Mesodermal cell (in vitro differentiated cells): ENCODE measurements around the gene LHX4.

Experiments
- H3K27ac ChIP-seq: 2 replicates; pipeline ENCODE4 v1.7.0; 2013; ENCODE audit warnings: mild to moderate bottlenecking, low read depth, low read length, moderate library complexity; ENCODE audit not compliant: severe bottlenecking
- H3K36me3 ChIP-seq: 2 replicates; pipeline ENCODE4 v1.7.1; 2013; ENCODE audit warnings: mild to moderate bottlenecking, low read length, moderate library complexity; ENCODE audit not compliant: control insufficient read depth, insufficient read depth
- H3K4me1 ChIP-seq: one replicate; pipeline ENCODE4 v1.7.1; 2013; ENCODE audit warnings: mild to moderate bottlenecking, low read length; ENCODE audit not compliant: insufficient read depth, control insufficient read depth, poor library complexity, severe bottlenecking
- H3K4me3 ChIP-seq: 2 replicates; pipeline ENCODE4 v1.7.0; 2013; ENCODE audit warnings: low read length, control low read depth, mild to moderate bottlenecking; ENCODE audit not compliant: insufficient read depth, poor library complexity, severe bottlenecking; ENCODE audit errors: extremely low read depth
- H3K9me3 ChIP-seq: 2 replicates; pipeline ENCODE4 v1.7.1; 2013; ENCODE audit warnings: mild to moderate bottlenecking, low read length, moderate library complexity; ENCODE audit not compliant: control insufficient read depth
- WGBS, 2 experiments: methylation state at CpG; one replicate each; pipeline ENCODE4 v1.1.5; 2013; ENCODE audit warnings: missing lambda C conversion rate in 2 of 2; ENCODE audit not compliant: insufficient coverage in 2 of 2; 5-methylcytosine and 5-hydroxymethylcytosine counted together

The LHX4 gene

DNA sequence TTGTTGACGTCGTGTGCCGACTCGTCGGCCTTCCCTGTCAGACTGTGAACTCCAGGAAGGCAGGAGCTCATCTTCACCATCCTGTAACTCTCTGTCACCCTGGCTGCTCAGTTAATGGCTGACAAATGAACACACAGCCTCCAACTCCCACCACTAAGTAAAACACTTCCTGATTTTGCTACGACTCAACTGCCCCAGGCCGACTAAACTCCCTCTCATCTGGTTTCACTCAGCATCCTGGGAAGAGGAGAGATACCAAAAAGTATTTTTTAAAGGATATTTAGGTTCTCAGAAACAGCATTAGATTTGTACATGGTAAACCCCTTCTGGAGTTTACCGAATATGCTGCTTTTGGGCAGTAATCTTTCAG, 18.2 kb upstream of the LHX4 start:
- no peak overlapping the region for H3K27ac ChIP-seq
- no peaks in the 10 kb centered on the region for H3K36me3 ChIP-seq
- H3K9me3 ChIP-seq = no peaks in the 10 kb centered on the region
- no peak overlapping the region for H3K4me3 ChIP-seq
- 86 to 100% methylated on average over 5 of the region's 8 CpGs for WGBS, 2 experiments
- H3K4me1 ChIP-seq = no peaks in the 10 kb centered on the region

DNA sequence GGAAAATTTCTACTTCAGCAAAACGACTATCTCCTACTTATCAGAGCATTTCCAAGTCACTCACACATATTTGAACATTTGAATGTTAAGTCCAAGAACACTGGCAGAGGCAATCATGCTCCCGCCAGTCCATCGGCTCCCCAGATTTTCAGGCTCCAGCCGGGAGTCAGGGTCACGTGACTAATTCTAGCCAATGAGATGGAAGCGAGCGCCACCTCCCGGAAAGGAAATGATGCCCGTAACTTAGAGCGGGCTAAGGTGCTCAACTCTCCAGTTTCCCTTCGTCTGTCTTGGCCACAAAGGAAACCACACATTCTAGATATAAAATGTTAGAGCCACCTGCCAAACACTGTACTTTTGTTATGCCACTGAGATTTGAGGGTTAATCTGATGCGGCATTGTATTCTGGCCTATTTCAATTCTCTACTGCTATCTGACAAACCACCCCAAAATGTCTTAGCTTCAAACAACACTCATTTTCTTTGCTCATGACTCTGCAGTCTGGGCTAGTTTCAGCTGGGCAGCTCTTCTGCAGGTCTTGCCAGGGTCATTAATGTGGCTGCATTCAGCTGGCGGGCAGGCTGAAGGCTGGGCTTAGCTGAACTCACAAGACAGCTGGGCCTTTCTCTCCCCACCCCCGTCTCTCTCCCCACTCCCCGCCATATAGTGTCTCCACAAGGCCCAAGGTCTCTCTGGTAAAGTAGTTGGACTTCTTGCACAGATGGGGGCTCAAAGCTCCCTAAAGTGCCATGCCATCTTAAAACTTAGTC, 16.5 kb upstream of the LHX4 start:
- Histone ChIP-seq H3K9me3 (no peaks in the 10 kb centered on the region), H3K4me3 (no peak overlapping the region), H3K36me3 (no peaks in the 10 kb centered on the region), H3K4me1 (no peaks in the 10 kb centered on the region), H3K27ac (no peak overlapping the region)
- WGBS, 2 experiments = 88 to 96% methylated on average over 12 of the region's 15 CpGs

DNA sequence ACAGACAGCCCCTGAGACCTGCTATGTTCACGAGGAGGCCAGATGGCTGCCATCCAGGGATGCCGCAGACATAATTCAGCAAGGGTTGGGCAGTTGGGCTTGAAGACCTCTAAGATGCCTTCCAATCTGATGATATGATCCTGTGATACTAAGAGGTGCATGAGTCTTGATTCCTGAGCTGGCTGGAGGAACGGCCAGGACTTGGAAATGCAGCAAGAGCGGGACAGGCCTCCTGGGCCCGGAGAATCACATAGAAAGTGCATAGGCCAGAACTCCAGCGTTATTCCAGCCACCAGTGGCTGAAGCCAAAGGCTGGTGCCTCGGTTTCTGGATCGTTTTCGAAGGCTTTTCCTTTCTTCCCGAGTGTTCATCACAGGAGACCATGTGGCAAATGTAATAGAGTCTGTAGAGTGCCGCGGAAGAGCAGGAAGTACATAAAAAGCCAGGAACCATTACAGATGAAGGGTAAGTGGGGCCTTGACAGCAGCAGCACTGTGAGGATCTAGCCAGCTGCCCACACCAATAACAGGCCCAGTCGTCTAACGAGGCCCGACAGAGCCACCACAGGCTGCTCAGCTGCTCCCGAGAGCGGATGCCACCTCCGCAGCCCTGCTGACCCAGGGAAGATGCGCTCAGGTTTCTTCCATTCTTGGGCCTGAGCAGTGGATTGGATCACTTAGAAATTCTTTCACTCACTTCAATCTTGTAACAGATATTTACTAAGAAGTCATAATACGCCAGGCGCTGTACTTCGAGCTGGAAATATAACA, 14.0 kb upstream of the LHX4 start:
- 86 to 94% methylated on average over 19 to 20 of the region's 22 CpGs for WGBS, 2 experiments
- no peak overlapping the region for H3K4me3 ChIP-seq
- H3K9me3 ChIP-seq = no peaks in the 10 kb centered on the region
- no peak overlapping the region for H3K27ac ChIP-seq
- no peaks in the 10 kb centered on the region for H3K4me1 ChIP-seq
- no peaks in the 10 kb centered on the region for H3K36me3 ChIP-seq

DNA sequence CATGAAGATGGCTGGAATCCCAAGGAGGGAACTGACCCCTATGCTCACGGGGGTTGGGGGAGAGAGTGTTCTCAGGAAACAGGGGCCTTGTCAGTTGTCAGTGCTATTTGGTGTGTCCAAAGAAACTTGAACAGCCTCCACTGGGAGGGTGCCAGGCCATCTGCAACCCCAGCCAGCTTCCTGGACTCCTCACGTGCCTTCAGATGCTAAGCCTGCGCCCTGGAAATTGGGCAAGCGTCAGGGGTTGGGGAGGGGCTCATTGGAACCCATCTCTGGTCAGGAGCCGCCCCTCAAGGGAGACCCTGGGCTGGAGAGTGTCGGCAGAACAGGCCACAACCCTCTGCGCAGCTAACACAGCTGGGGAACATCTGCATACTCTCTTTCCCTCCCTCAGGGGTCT, 13.1 kb upstream of the LHX4 start:
- Histone ChIP-seq H3K4me3 (no peak overlapping the region), H3K36me3 (no peaks in the 10 kb centered on the region), H3K27ac (no peak overlapping the region), H3K4me1 (no peaks in the 10 kb centered on the region), H3K9me3 (no peaks in the 10 kb centered on the region)
- WGBS, 2 experiments = 89 to 93% methylated on average over 7 of the region's 7 CpGs

DNA sequence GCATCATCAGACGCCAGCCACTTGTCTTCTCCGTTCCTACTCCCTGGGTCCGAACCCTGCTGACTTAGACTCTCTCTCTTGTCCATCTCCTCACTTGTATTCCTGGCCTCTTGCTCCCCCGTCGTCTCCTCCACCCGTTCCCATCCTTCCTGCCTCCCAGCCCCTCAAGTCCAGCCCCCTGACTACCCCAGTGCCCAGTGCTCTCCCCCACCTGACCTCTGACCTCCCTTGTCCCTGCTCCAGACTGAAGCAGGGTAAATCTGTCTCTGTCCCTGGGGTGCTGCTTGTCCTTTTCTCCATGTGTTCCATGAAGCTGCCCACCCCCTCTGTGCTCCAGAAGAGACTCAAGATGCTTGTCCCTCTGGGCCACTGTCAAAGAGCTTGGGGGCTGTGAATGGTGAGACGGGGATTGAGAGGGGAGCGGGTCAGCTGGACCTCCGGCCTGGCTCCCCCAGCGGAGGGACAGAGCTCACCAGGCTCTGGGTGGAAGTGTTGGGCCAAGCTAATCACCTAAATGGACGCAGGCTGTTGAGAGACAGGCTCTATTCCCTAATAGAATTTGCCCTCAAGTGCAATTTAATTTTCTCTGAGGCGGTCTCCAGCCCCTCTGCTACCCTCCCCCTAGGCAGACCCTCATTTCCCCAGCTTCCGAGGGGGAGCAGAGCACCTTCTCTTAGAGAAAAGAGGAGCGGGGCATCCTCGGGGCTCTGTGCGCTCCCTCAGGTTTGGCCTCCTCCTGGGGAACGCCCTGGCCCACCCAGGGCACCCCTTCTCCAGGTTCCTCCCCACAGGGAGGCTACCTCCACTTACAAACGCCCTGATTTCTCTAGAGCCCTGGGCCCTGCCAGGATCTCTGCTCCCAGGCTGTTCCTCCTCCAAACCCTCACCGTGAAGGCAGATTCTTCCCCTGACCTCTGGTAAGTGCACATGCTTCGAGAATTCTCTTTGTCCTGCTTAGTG, 11.0 kb upstream of the LHX4 start:
- Histone ChIP-seq H3K4me3 (no peak overlapping the region), H3K27ac (no peak overlapping the region), H3K4me1 (no peaks in the 10 kb centered on the region), H3K36me3 (no peaks in the 10 kb centered on the region), H3K9me3 (no peaks in the 10 kb centered on the region)
- 76 to 89% methylated on average over 14 to 19 of the region's 20 CpGs for WGBS, 2 experiments

DNA sequence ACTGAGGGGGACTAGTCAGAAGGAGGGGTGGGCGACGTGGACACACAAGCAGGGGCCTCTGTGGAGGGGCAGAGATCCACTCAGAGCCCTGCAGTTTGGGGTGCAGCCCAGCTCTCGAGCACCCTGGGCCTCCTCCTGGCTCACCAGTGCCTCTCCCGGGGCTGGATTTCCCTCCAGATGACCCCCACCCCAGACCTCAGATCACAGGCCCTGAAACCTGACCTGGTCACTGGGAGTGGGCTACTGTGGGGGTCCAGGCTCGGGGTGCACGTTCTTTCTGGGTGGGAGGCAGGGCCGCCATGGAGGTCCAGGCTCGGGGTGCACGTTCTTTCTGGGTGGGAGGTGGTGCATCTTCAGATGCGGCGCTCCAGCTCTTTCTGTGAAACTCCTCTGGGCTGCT, 10.3 kb upstream of the LHX4 start:
- Histone ChIP-seq H3K4me1 (no peaks in the 10 kb centered on the region), H3K36me3 (no peaks in the 10 kb centered on the region), H3K27ac (no peak overlapping the region), H3K9me3 (no peaks in the 10 kb centered on the region), H3K4me3 (no peak overlapping the region)
- 76 to 92% methylated on average over 9 of the region's 11 CpGs for WGBS, 2 experiments

DNA sequence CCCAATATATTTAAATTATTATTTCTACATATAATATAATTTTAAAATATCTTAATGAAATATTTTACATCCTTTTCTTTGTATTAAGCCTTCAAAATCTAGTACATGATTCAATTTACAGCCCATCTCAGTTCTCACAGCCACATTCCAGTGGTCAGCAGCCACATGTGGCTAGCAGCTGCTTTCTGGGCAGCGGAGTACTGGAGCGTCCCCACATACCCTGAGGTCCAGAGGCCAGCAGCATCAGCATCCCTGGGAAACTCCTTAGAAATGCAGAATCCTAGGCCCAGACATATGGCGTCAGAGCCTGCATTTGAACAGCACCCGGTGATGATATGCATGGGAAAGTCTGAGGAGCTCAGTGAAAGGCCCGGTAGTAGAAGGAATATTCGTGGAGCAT, 8.6 kb upstream of the LHX4 start:
- H3K36me3 ChIP-seq = no peaks in the 10 kb centered on the region
- no peaks in the 10 kb centered on the region for H3K9me3 ChIP-seq
- 89 to 91% methylated on average over 4 to 6 of the region's 6 CpGs for WGBS, 2 experiments
- H3K4me1 ChIP-seq = no peaks in the 10 kb centered on the region
- no peak overlapping the region for H3K4me3 ChIP-seq
- no peak overlapping the region for H3K27ac ChIP-seq

DNA sequence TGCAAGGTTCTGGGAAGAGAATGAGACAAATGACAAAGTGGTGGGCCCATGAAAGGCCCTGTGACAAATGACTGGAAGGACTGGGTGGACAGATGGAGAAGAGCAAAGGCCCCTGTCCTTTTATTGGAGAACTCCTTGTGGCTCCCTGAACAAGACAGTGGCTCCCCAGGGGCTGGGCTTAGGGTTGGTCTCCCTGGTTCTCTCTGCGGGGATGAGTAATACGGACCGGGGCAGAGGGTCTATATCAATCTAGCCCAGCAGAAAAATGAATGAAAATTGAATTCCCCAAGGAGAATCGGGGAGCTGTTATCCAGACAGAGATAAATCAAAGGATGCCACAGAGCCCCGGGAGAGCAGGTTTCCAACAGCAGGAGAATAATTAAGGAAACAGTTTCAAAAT, 5.2 kb upstream of the LHX4 start:
- Histone ChIP-seq H3K4me3 (no peak overlapping the region), H3K4me1 (no peaks in the 10 kb centered on the region), H3K36me3 (no peaks in the 10 kb centered on the region), H3K9me3 (no peaks in the 10 kb centered on the region), H3K27ac (no peak overlapping the region)
- WGBS, 2 experiments = 54 to 66% methylated on average over 2 to 5 of the region's 5 CpGs

DNA sequence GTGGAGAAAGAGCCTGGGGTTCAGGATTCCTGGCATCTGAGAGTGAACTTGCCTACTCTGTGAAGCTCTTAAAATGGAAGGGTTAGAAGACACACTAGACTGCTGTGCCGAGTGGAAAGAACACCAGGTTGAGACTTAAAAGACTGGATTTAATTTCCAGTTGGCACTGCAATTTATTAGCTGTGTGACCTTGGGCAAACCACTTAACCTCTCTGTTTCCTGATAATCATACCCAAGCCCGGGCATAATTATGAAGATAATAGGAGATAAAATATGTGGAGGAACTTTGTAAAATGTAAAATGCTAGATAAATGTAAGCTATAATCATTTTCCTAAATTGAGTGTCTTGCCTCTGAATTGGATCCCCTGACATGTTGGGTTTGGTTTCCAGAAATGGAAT, 4.7 kb upstream of the LHX4 start:
- Histone ChIP-seq H3K4me3 (no peak overlapping the region), H3K36me3 (no peaks in the 10 kb centered on the region), H3K4me1 (peaks cover 3% of the 10 kb centered on the region), H3K9me3 (no peaks in the 10 kb centered on the region), H3K27ac (no peak overlapping the region)
- WGBS, 2 experiments = 71 to 100% methylated on average over 1 of the region's 2 CpGs

DNA sequence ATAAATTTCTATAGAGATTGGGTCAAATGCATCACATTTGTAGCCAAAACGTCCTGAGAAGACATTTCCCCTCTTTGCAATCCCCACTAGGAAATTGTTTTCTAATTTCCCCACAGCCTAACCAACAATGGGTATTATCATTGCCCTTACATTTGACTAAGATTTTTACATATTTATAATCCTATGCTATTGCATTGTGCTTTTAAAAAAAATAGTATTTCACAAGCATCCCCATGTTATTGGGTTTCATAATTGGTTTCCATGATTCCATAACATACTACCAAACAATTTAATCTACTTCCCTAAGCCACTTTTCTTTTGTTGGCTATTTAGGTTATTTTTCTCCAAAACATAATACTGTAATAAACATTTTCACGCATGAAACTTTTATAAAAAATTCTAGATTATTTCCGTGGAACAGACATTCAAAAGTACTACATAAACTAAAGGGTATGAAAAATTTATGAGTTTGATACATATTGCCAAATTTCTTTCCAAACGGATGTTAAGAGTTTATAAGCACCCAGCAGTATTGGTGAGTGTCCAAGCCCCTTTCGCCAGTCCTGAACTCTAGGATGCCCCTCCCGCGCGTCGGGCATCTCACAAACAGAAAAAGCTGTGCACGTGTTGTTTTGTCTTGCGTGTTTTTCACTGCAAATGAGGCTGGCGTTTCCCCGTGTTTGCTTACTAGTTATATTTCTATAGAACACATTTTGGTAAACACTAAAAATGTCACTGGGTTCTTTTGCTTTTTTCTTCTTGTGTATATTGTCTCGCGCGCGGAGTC, 2.0 kb upstream of the LHX4 start:
- Histone ChIP-seq H3K4me1 (peaks cover 17% of the 10 kb centered on the region), H3K27ac (no peak overlapping the region), H3K4me3 (no peak overlapping the region), H3K36me3 (no peaks in the 10 kb centered on the region), H3K9me3 (no peaks in the 10 kb centered on the region)
- WGBS, 2 experiments = 19% methylated on average over 4 to 11 of the region's 17 CpGs
